ENCODE data around the gene ZNF100. TPM values are rescaled to one million over a fixed set of nuclear protein-coding genes. Genes with fewer than 3 reads are reported as not detected.
A peak's percentile ranks its signal among the peaks of the same experiment; 100 is the strongest.

ZNF100 gene
- total and polyA plus RNA-seq, 8 donors = 1.5 to 7.6 (median 5.3) TPM

DNA sequence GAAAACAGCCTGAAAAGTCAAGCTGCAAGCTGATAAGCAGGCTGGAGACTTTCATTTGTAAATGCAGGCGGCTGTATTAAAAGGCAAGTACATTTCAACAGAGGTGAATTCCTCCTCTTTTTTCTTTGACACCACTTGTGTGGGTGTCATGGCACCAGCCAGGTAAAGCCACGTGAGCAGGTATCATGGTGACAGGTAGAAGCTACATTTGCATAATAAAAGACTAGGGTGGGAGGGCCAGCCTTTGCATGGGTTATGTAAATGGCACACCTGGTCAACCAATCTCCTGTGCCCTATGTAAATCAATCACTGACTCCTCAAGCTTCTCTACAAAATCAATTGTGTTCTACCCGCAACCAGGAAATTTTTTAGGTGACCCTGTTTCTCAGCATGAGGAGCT is 68.2 kb downstream of the ZNF100 start:
- intact Hi-C loops (cut with DNase I) = loop anchor here in 2 of 3 donors (10.0 kb wide), 2 partner anchors 214 to 494 kb away; no protein-coding TSS in a partner anchor
- peak in 3 of 4 donors; percentile 15 to 62 (median 39) for ATAC-seq
- TF ChIP-seq, protein P1, sequence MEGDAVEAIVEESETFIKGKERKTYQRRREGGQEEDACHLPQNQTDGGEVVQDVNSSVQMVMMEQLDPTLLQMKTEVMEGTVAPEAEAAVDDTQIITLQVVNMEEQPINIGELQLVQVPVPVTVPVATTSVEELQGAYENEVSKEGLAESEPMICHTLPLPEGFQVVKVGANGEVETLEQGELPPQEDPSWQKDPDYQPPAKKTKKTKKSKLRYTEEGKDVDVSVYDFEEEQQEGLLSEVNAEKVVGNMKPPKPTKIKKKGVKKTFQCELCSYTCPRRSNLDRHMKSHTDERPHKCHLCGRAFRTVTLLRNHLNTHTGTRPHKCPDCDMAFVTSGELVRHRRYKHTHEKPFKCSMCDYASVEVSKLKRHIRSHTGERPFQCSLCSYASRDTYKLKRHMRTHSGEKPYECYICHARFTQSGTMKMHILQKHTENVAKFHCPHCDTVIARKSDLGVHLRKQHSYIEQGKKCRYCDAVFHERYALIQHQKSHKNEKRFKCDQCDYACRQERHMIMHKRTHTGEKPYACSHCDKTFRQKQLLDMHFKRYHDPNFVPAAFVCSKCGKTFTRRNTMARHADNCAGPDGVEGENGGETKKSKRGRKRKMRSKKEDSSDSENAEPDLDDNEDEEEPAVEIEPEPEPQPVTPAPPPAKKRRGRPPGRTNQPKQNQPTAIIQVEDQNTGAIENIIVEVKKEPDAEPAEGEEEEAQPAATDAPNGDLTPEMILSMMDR (IDR thresholded peaks at IDR 0.05) = no peak

DNA sequence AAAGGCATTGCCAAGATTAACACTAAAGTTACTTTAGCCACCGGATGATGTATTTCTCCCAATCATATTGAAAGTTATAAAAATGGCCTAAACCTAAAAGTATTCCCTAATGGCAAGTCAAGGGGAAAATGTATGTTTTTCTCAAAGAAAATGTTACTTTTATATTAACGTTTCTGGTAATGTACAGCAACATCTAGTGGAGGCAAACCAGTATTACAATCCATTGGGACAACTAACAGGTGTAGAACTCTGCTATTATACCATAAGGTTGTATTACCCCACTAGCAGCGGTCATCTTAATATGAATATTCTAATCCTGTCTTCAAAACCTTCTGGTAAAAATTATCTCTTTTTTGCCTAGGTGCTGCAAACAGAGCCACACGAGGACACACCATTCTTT is 69.2 kb downstream of the ZNF100 start:
- FAIRE-seq = peak; percentile 91
- Histone ChIP-seq H3K9me3 (no peaks in the 10 kb centered on the region), H3K4me3 (no peak overlapping the region), H3K27ac (no peak overlapping the region), H3K27me3 (no peaks in the 10 kb centered on the region), H3K36me3 (no peaks in the 10 kb centered on the region), H3K4me1 (no peaks in the 10 kb centered on the region)
- peak; percentile 82 to 93 (median 91) for ATAC-seq
- intact Hi-C loops (cut with DNase I) = loop anchor here in 2 of 3 donors (10.0 kb wide), 2 partner anchors 213 to 493 kb away; no protein-coding TSS in a partner anchor
- WGBS, 2 donors = 14 to 21% methylated on average over 4 of the region's 4 CpGs
- TF ChIP-seq, protein P1 (IDR thresholded peaks at IDR 0.05) = peak; percentile 55 to 76 (median 66)
- DNase-seq = no peak

More for the DNA sequence above, 68.2 kb downstream of the ZNF100 start:
- DNase-seq (no peak), FAIRE-seq (no peak)
- 71 to 73% methylated on average over 3 of the region's 3 CpGs for WGBS, 2 donors
- Histone ChIP-seq H3K27me3 (no peaks in the 10 kb centered on the region), H3K4me1 (no peaks in the 10 kb centered on the region), H3K27ac (no peak overlapping the region), H3K4me3 (no peak overlapping the region), H3K36me3 (no peaks in the 10 kb centered on the region), H3K9me3 (no peaks in the 10 kb centered on the region)

DNA sequence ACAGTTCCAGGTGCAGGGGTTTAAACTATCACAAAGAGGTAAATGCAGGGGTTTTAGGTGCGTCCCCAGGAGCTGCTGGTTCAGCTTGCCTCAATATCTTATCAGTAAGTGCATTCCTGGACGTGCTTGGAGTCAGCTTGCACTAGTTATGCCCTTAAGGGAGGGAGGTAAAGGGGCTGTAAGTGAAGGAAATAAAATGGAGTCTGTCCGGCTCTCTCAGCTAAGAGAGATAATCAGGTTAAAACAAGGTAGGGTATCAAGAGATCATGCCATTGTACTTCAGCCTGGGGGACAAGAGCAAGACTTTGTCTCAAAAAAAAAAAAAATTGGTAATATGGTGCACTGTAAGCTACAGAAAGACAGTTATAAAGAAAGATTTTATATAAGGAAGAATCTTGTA is 69.7 kb downstream of the ZNF100 start:
- H3K27me3 ChIP-seq = no peaks in the 10 kb centered on the region
- TF ChIP-seq, protein P1 (IDR thresholded peaks at IDR 0.05) = no peak
- no peaks in the 10 kb centered on the region for H3K9me3 ChIP-seq
- no peaks in the 10 kb centered on the region for H3K4me1 ChIP-seq
- no peak for DNase-seq
- intact Hi-C loops (cut with DNase I) = loop anchor here in 2 of 3 donors (10.0 kb wide), 2 partner anchors 213 to 493 kb away; no protein-coding TSS in a partner anchor
- 9 to 10% methylated on average over 3 of the region's 3 CpGs for WGBS, 2 donors
- no peak for FAIRE-seq
- peak overlapping the region in 1 of 4 donors; percentile 15 for H3K27ac ChIP-seq
- peak overlapping the region in 1 of 4 donors; percentile 23 for H3K4me3 ChIP-seq
- H3K36me3 ChIP-seq = no peaks in the 10 kb centered on the region
- ATAC-seq = peak in 3 of 4 donors; percentile 7 to 59 (median 36)

DNA sequence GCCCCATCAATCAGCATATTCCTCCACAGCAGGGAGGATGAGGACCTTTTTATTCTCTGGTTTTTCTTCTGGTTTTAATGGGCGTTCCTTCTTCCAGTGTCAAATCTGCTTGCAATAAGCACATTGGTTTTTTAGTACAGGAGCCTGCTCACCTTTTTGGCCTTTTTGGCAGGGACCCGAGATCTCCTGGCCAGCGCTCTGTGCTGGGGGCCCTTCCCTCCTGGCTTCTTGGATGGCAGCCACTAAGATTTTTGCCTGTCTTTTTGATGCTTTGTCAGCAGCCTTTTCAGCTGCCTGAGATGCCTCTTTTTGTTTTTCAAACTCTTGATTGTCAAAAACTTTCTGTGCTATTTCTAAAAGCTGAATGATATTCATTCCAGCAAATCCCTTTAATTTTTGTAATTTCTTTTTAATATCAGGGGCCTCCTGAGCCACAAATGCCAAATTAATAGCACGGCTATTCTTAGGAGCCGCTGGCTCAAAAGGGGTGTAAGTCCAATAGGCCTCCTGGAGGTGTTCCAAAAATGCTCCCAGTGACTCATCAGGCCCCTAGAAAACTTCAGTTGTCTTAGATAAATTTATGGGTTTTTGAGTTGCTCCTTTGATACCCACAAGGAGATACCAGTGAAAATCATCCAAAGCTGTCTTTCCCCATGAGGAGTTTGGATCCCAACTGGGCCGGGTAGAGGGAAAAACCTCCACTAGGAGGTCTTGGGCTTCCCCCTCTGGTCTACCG is 73.0 kb downstream of the ZNF100 start:
- no peak for FAIRE-seq
- Histone ChIP-seq H3K27me3 (no peaks in the 10 kb centered on the region), H3K27ac (peak overlapping the region in 1 of 4 donors; percentile 17), H3K9me3 (no peaks in the 10 kb centered on the region), H3K4me3 (no peak overlapping the region), H3K4me1 (no peaks in the 10 kb centered on the region), H3K36me3 (no peaks in the 10 kb centered on the region)
- no peak for DNase-seq
- ATAC-seq = no peak
- TF ChIP-seq, protein P1 (IDR thresholded peaks at IDR 0.05) = no peak
- intact Hi-C loops (cut with DNase I) = loop anchor here in 2 of 3 donors (10.0 kb wide), 2 partner anchors 210 to 490 kb away; no protein-coding TSS in a partner anchor
- 67 to 68% methylated on average over 7 of the region's 7 CpGs for WGBS, 2 donors

DNA sequence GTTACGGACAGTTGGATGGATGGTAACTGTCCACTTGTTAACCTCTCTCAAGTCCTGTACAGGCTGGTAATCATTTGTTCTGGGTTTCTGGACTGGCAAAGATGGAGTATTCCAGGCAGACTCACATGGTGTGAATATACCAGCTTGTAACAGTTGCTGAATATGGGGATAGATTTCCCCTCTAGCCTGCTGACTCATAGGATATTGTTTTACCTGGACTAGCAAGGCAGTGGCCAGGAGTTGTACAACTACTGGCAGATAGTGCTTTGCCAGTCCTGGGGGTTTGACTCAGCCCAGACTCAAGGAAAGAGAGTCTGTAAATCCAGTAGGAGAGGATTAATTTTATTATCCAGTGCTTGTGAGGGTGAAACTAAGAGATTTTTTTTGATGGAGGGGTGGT is 74.0 kb downstream of the ZNF100 start:
- no peak for FAIRE-seq
- intact Hi-C loops (cut with DNase I) = loop anchor here in 2 of 3 donors (10.0 kb wide), 2 partner anchors 209 to 489 kb away; no protein-coding TSS in a partner anchor
- Histone ChIP-seq H3K4me3 (no peak overlapping the region), H3K27me3 (no peaks in the 10 kb centered on the region), H3K36me3 (no peaks in the 10 kb centered on the region), H3K27ac (no peak overlapping the region), H3K9me3 (no peaks in the 10 kb centered on the region), H3K4me1 (no peaks in the 10 kb centered on the region)
- TF ChIP-seq, protein P1 (IDR thresholded peaks at IDR 0.05) = no peak
- no peak for DNase-seq
- WGBS, 2 donors = 84 to 93% methylated on average over 1 of the region's 1 CpG
- peak in 1 of 4 donors; percentile 10 for ATAC-seq
